PC-9 (cell line): ENCODE data around the gene OSTC. TPM values are rescaled to one million over a fixed set of nuclear protein-coding genes. Genes with fewer than 3 reads are reported as not detected.
A peak's percentile ranks its signal among the peaks of the same experiment; 100 is the strongest.

Experiments used
- BruUV-seq: library from RNA; stranded (reverse); fragments of 400-500 nt; replicated peaks from 2 replicates; lab custom pipeline; 2021; lab: Mats Ljungman, UMichigan
- CTCF ChIA-PET: fragments of 300-600 bp; sonication (Branson Sonifier 250); formaldehyde crosslinking; loops from one replicate; lab custom pipeline; 2022; ENCODE audit warnings: antibody characterized with exemption; lab: Charles Lee
- POLR2A ChIA-PET: fragments of 300-600 bp; sonication (Branson Sonifier 250); formaldehyde crosslinking; loops from one replicate; lab custom pipeline; 2022; ENCODE audit warnings: antibody characterized with exemption; ENCODE audit not compliant: unreplicated experiment; lab: Charles Lee
- DNase-seq, 2 experiments: peaks; one replicate each; pipeline versions ENCODE4 v3.0.0 to v3.0.0-alpha.2; 2015 to 2022; ENCODE audit warnings: mixed read lengths in 1 of 2
- H2AFZ ChIP-seq: fragments of 200-600 bp; sonication (generic); 2 replicates; pipeline ENCODE4 v1.8.1; 2017; ENCODE audit warnings: antibody characterized with exemption
- H3F3A ChIP-seq: fragments of 200-600 bp; sonication (generic); 2 replicates; pipeline ENCODE4 v1.8.1; 2017; ENCODE audit warnings: antibody characterized with exemption, mild to moderate bottlenecking, low read depth; ENCODE audit not compliant: insufficient read depth
- H3K27ac ChIP-seq: fragments of 200-600 bp; sonication (generic); 2 replicates; pipeline ENCODE4 v1.6.1; 2016; ENCODE audit warnings: mixed run types
- H3K27me3 ChIP-seq: fragments of 200-600 bp; sonication (generic); 2 replicates; pipeline ENCODE4 v1.6.1; 2016; ENCODE audit warnings: low read depth, mixed run types; ENCODE audit not compliant: insufficient read depth
- H3K36me3 ChIP-seq: fragments of 200-600 bp; sonication (generic); 2 replicates; pipeline ENCODE4 v1.6.1; 2016; ENCODE audit warnings: low read depth, mixed run types
- H3K4me1 ChIP-seq: fragments of 200-600 bp; sonication (generic); replicated peaks from 2 replicates; pipeline ENCODE4 v1.6.1; 2016; ENCODE audit warnings: mixed run types; ENCODE audit not compliant: insufficient read depth
- H3K4me2 ChIP-seq: fragments of 200-600 bp; sonication (generic); 2 replicates; pipeline ENCODE4 v1.6.1; 2017; ENCODE audit warnings: mixed run types
- H3K4me3 ChIP-seq: fragments of 200-600 bp; sonication (generic); 2 replicates; pipeline ENCODE4 v1.6.1; 2016; ENCODE audit warnings: mixed run types
- H3K79me2 ChIP-seq: fragments of 200-600 bp; sonication (generic); 2 replicates; pipeline ENCODE4 v1.6.1; 2017; ENCODE audit warnings: low read depth, mixed run types
- H3K9me2 ChIP-seq: fragments of 200-600 bp; sonication (generic); 2 replicates; pipeline ENCODE4 v1.8.1; 2017; ENCODE audit warnings: mild to moderate bottlenecking; ENCODE audit not compliant: insufficient read depth
- H3K9me3 ChIP-seq: fragments of 200-600 bp; sonication (generic); 2 replicates; pipeline ENCODE4 v1.8.1; 2016; ENCODE audit warnings: low read depth; ENCODE audit not compliant: insufficient read depth
- H4K20me1 ChIP-seq: fragments of 200-600 bp; sonication (generic); 2 replicates; pipeline ENCODE4 v1.8.1; 2017; ENCODE audit not compliant: insufficient read depth
- CTCF ChIP-seq: fragments of 200-600 bp; sonication (generic); conservative IDR thresholded peaks from 2 replicates; pipeline ENCODE4 v1.6.1; 2017; ENCODE audit warnings: mixed run types, antibody characterized with exemption, mild to moderate bottlenecking, moderate library complexity
- EZH2 ChIP-seq: fragments of 200-600 bp; sonication (generic); IDR thresholded peaks from 2 replicates; pipeline ENCODE4 v1.8.0; 2017; ENCODE audit warnings: antibody characterized with exemption, low read depth
- intact Hi-C: fragments of 100-400 bp; cut with micrococcal nuclease; formaldehyde crosslinking; loops from one replicate; pipeline ENCODE4 v1.10.0; 2022; ENCODE audit not compliant: unreplicated experiment
- total RNA-seq: library from RNA; stranded (reverse); gene quantifications from 2 replicates; pipeline ENCODE4 v1.2.3, GENCODE V29; 2021

The OSTC gene
- total RNA-seq, 1 experiment from 2014 or later = 61.7 TPM

- Histone ChIP-seq H3K79me2 (peaks cover 51% of the 10 kb centered on the region), H3K4me1 (no peaks in the 10 kb centered on the region; the same call in 1 of the 2 replicates), H3K4me3 (peak overlapping the region; percentile 99), H3K27ac (peak overlapping the region; percentile 82), H2AFZ (peak overlapping the region; percentile 82), H3K4me2 (peak overlapping the region; percentile 88), H3K9me2 (no peaks in the 10 kb centered on the region), H3K36me3 (no peaks in the 10 kb centered on the region), H3F3A (peaks cover 6% of the 10 kb centered on the region; the same call in 1 of the 2 replicates), H3K9me3 (no peaks in the 10 kb centered on the region), H4K20me1 (peaks cover 22% of the 10 kb centered on the region), H3K27me3 (no peaks in the 10 kb centered on the region)
- no peak for TF ChIP-seq CTCF
- no peak for TF ChIP-seq EZH2
- no TSS peak for BruUV-seq
- POLR2A ChIA-PET = interaction anchor here (0.5 kb wide), 1 partner anchor 803 kb away, joined by 3 read pairs; no protein-coding TSS in a partner anchor
- CTCF ChIA-PET = no interaction called here
- intact Hi-C loops = no loop called here
- DNase-seq = peak in 1 of 2 experiments; percentile 49
Measured at GRCh38 chr4:108651014-108651791, 804 bp downstream of the OSTC start.

- intact Hi-C loops = no loop called here
- Histone ChIP-seq H3K9me3 (no peaks in the 10 kb centered on the region), H3K4me3 (no peak overlapping the region), H4K20me1 (peaks cover 9% of the 10 kb centered on the region; the same call in 1 of the 2 replicates), H2AFZ (no peak overlapping the region), H3K4me1 (no peaks in the 10 kb centered on the region), H3K9me2 (no peaks in the 10 kb centered on the region), H3K36me3 (no peaks in the 10 kb centered on the region), H3K79me2 (no peaks in the 10 kb centered on the region), H3K27me3 (no peaks in the 10 kb centered on the region), H3F3A (no peaks in the 10 kb centered on the region), H3K27ac (no peak overlapping the region), H3K4me2 (no peak overlapping the region)
- DNase-seq = no peak
- ChIA-PET POLR2A (no interaction called here), CTCF (no interaction called here)
- no TSS peak for BruUV-seq
- TF ChIP-seq EZH2 = no peak
- TF ChIP-seq CTCF = no peak
Measured at GRCh38 chr4:108662629-108663028, 12.2 kb downstream of the OSTC start.

- ChIA-PET POLR2A (no interaction called here), CTCF (no interaction called here)
- H3K36me3 ChIP-seq = no peaks in the 10 kb centered on the region
- H3K79me2 ChIP-seq = no peaks in the 10 kb centered on the region
- no peaks in the 10 kb centered on the region for H3K27me3 ChIP-seq
- no peak overlapping the region for H3K27ac ChIP-seq
- no TSS peak for BruUV-seq
- intact Hi-C loops = no loop called here
- TF ChIP-seq EZH2 (no peak), CTCF (no peak)
- H3K9me2 ChIP-seq = no peaks in the 10 kb centered on the region
- no peaks in the 10 kb centered on the region for H3K9me3 ChIP-seq
- H4K20me1 ChIP-seq = no peaks in the 10 kb centered on the region
- DNase-seq = no peak
- no peak overlapping the region for H3K4me2 ChIP-seq
- H3F3A ChIP-seq = no peaks in the 10 kb centered on the region
- H3K4me1 ChIP-seq = no peaks in the 10 kb centered on the region
- H3K4me3 ChIP-seq = no peak overlapping the region
- H2AFZ ChIP-seq = no peak overlapping the region
Measured at GRCh38 chr4:108674356-108674977, 24.1 kb downstream of the OSTC start.
